ENCODE data around the gene LIPE.
"Not testable (repeated sequence)": the region's sequence is repeated elsewhere in the genome, so short reads cannot be mapped to it uniquely, and the experiment has no call there.

The LIPE gene, protein sequence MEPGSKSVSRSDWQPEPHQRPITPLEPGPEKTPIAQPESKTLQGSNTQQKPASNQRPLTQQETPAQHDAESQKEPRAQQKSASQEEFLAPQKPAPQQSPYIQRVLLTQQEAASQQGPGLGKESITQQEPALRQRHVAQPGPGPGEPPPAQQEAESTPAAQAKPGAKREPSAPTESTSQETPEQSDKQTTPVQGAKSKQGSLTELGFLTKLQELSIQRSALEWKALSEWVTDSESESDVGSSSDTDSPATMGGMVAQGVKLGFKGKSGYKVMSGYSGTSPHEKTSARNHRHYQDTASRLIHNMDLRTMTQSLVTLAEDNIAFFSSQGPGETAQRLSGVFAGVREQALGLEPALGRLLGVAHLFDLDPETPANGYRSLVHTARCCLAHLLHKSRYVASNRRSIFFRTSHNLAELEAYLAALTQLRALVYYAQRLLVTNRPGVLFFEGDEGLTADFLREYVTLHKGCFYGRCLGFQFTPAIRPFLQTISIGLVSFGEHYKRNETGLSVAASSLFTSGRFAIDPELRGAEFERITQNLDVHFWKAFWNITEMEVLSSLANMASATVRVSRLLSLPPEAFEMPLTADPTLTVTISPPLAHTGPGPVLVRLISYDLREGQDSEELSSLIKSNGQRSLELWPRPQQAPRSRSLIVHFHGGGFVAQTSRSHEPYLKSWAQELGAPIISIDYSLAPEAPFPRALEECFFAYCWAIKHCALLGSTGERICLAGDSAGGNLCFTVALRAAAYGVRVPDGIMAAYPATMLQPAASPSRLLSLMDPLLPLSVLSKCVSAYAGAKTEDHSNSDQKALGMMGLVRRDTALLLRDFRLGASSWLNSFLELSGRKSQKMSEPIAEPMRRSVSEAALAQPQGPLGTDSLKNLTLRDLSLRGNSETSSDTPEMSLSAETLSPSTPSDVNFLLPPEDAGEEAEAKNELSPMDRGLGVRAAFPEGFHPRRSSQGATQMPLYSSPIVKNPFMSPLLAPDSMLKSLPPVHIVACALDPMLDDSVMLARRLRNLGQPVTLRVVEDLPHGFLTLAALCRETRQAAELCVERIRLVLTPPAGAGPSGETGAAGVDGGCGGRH

DNA sequence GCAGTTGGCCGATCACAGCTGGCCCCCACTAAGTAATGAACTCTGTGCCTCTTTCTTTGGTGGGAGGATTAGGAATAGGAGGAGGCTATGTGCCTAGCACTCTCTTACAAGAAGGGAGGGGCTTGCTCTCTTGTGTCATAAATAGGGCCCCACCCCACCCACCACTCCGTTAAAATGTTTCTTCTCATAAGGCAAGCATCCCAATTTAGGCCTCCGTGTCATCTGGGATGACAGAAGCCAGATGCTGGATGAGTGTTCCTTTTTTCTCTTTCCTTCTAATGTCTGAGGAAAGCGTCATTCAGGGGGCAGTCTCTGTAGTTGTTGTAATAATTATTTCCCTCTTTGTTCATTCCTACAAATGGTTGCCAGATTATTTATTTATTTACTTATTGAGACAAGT, at the start of gene LIPE:
TSS of gene LIPE (minus strand) at position 76 of the 400 bp plus-strand sequence. CDS start 239 bp downstream, outside the sequence.
- no peak for DNase-seq

DNA sequence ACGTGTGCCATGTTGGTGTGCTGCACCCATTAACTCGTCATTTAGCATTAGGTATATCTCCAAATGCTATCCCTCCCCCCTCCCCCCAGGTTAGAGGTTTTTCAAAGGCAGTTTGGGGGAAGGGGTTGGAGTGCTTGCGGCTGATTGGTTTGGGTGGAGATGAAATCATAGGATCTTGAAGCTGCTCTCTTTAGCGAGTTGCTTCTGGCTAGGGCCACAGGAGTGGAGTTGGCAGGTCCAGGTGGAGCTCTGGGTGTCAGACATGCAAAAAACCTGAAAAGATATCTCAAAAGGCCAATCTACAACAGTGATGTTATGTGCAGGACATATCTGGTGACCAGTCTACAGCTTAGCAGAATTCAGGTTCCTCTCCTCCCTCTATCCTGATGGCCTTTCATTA, 48.2 kb upstream of the LIPE start:
- DNase-seq: no peak

DNA sequence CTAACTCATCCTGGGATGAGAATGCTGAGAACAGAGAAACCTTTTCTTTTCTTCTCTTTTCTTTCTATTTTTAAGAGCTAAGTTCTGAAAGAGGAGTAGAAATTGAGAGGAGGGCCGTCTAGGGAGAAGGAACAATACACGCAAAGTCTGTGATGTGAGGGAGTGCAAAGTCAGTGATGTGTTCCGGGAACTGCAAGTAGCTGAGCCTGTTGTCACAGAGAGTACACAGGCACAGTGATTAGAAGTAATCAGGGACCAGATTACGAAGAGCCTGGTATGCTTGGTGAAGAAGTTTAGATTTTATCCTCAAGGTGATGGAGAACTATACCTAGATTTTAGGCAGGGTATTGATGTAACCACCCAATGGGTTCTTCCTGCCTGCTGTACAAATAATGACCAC, 47.6 kb upstream of the LIPE start:
- no peak for DNase-seq

DNA sequence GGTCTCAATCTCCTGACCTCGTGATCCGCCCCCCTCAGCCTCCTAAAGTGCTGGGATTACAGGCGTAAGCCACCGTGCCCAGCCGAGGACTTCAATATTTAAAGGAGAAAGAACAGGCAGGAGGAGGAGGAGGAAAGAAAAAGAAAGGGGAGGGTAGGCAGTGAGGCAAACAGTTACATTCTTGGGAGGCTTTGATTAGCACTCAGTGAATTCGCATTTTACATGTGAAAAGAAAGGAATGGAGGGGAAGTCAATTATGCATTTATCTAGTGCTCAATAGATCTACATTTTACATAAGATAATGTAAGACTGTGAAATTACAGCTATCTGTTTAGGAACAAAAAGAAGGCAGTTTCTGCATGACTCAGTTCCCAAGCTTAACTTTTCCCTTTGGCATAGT, 46.5 kb upstream of the LIPE start:
- DNase-seq: no peak

DNA sequence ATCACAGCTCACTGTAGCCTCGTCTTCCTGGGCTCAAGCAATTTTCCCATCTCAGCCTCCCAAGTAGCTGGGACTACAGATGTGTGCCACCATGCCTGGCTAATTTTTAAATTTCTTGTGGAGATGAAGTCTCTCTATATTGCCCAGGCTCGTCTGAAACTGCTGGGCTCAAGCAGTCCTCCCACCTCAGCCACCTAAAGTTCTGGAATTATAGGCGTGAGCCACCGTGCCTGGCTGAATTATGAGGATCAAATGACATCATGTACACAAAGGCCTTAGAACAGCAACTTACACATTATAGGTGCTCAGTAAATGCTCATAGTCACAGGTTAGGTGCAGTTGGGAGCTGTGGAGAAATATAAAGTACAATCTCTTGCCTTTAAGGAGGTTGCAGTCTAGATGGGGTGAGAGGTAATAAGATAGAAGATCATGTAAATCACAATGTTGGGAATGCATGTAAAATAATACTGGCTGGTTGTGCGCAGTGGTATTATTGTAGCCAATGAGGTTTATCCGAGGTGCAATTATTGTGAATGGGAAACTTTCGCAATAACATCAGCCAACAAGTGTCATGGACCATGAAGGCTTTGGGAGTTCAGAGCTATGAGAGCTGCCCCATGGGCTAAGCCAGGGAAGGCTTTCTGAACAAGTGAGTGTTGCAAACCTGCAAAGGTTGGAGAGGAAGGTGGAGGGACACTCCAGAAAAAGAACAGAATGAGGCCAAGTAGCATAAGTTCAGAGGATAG, 45.4 kb upstream of the LIPE start:
- no peak for DNase-seq

DNA sequence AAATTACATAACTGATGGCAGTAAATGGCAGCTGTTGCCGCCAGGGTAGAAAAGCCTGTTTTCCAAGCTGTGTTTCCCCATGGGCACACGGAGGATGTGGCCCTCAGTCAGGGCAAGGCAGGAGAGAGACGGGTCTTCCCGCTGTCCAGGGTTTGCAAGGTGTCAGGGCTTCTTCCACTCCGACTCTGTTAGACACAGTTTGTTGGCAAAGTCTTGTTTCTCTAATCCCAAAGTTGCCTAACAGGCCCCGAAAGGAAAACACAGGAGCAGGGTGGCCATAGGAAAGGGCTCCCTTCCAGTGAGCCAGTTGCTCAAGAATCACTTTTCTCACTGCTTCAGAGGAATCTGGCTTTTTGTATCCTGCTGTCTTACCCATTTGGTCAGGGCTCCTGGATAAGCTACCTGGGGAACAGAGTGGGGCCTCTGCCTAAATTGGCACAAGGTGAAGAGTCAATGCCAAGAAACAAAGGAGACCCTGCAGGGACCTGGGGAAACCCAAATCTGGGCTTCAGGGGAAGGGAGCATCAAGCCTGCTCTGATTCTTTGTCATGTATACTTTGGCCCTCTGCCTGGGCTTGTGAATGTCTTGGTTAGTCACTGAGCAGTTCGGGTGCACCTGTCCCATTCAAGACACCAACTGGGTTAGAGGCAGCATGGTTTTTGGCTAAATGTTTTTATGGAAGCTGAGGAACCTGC, 44.5 kb upstream of the LIPE start:
- DNase-seq: no peak

DNA sequence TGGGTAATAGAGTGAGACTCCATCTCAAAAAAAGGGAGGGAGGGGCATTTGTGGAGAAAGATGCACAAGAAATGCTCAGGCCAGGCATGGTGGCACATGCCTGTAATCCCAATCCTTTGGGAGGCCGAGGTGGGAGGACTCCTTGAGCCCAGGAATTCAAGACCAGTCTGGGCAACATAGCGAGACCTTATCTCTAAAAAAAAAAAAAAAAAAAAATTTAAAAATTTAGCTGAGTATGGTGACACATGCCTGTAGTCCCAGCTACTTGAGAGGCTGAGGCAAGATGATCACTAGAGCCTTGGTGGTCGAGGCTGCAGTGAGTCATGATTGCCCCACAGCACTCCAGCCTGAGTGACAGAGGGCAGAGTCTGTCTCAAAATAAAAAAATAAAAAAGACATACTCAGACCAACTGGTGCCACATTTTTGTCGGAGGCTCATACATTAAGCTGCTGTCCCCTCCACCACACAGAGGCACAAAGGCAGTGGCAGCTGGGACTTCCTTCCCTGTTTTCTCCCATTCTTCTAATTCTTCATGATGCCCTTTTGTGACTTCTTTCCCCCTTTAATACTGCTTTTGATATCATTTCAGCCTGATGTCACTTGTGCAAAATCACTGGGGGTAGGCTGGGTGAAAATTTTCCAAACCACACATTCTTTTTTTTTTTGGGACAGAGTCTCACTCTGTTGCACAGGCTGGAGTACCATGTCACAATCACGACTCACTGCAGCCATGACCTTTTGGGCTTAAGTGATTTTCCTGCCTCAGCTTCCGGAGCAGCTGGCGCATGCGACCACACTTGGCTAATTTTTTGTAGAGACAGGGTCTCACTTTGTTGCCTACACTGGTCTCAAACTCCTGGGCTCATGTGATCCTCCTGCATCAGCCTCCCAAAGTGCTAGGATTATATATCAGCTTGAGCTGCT, 42.4 kb upstream of the LIPE start:
- no peak for DNase-seq

DNA sequence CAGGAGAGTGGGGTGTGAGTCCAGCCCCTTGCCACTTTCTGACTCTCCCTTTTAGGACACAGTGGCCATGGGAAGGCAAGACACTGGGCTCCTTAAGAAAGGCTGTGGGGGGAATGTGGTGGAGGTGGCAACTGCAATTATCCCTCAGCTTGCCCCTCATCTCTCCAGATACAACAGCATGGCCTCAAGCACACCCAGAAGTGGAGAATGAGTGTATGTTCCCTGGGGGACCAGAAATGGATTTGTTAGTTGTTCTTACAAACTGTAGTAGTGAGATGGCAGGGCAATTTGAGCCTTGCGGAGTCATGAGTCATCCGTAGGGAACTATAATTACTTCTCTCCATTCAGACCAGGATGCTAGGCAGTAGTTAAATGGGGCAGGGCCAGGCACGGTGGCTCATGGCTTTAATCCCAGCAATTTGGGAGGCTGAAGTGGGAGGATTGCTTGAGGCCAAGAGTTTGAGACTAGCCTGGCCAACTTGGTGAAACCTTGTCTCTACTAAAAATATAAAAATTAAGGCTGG, 41.1 kb upstream of the LIPE start:
- no peak for DNase-seq

DNA sequence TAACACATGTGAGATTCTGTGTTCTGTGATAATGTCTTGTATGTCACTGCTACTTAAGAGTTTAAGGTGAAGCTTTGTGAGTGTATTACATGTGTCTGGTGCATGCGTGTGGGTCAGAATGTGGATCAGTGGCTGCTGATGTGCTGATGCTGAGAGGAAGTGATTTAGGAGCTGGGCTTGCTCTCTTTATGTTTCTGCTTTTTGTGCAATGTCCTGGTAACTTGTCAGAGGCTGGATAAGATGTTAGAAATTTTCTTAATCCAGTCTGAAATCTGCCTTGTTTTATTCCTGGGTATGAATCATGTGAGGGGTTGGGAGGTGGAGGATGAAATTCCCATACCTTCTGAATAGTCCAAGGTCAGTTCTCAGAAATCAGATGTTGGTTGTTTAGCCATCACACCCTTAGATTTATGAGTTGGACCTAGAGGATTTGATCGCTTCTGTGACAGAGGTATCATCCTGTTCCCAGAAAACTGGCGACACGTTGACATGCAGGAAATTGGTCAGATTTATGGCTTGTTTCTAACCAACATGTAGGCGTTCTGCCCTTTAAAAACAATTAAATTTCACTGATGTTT, 40.1 kb upstream of the LIPE start:
- no peak for DNase-seq

DNA sequence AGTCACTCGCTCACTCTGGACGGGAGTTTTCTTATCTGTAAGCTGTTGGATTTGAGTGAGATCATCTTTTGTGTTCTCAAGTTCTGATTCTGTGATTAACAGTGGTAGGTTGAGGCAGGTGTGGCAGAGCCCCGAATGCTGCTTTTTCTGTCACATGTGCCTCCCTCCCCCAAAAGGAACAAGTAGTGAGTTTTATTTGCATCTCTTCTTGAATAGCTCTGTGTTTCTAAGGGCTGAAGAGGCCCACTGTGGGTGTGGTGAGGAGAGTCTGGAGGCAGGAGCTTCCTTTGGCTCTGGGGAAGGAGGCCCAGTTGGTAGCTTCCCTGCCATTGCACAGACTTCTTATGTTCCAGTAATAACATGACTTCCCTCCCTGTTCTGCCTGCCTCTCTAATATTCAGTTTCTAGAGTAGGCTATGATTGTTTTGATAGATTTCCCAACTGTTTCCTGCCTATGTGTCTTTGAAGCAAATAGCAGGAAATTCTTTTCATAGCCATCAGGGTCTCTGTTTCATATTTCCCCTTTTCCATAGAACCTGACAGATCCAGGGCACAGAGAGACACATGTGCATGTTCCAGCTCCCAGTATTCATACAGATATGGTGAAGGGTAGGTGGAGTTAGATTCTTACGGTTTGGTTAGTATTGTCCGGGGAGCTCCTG, 39.5 kb upstream of the LIPE start:
- no peak for DNase-seq

DNA sequence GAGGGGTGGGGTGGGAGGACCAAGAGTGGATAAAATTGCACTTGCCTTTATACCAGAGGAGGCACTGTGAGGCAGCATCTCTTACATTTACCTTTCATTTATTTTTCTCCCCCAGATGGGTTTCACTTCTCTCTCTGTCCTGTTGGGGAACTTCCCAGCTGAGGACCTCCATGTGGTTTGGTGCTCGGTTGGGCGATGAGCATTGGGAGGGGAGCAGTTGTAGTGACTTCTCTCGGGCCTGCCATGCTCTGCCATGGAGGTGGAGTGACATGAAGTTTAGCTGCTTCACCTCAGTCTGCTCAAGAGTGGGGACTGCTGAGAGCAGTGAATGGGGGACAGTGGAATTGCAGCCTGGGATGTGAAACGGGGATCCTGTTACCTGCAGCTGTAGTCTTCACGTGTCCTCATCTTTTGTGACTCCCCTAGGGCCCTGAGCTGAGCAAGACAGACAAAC, 38.7 kb upstream of the LIPE start:
- peak in 1 of 2 donors; percentile 57 for DNase-seq

DNA sequence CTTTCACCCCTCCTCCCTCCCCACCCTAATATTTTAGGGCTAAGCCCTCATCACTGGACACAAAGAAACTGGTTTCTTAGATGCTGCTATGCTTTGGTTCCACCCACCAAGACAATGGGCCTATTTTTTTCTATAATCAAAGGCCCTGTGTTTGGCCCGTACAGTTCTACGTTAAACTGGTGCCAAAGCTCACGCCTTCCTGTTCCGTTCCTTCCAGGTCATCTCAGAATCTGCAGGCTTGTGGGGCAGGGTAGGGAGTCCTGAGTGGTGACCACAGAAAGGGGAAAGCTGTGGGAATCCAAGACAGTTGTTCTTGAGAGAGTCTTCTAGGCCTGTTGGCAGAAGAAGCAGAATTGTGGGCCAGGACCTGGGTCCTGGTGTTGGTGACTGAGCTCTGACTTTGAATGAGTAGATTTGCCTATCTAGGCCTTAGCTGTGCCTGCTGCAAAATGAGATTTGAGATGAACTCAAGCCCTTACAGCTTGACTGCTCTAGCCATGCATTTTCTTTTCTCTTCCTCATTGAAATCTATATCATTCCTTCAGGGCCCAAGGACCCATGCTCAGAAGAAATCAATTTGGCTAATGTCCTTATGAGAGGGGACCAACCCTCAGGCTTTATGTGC, 34.6 kb upstream of the LIPE start:
- no peak for DNase-seq

DNA sequence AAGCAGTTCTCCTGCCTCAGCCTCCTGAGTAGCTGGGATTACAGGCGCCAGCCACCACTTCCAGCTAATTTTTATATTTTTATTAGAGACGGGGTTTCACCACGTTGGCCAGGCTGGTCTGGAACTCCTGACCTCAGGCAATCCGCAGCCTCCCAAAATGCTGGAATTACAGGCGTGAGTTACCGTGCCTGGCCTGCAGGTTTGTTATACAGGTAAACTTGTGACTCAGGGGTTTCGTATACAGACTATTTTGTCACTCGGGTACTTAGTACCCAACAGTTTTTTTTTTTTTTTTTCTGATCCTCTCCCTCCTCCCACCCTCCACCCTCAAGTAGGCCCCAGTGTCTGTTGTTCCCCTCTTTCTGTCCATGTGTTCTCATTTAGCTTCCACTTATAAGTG, 34.0 kb upstream of the LIPE start:
- not testable (repeated sequence) for DNase-seq

DNA sequence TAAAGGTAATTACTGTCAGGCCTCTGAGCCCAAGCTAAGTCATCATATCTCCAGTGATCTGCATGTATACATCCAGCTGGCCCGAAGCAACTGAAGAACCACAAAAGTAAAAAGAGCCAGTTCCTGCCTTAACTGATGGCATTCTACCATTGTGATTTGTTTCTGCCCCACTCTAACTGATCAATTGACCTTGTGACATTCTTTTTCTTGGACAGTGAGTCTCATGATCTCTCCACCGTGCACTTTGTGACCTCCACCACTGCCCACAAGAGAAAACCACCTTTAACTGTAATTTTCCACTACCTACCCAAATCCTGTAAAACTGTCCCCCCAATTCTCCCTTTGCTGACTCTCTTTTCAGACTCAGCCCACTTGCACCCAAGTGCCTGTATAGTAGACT, 32.7 kb upstream of the LIPE start:
- no peak for DNase-seq

DNA sequence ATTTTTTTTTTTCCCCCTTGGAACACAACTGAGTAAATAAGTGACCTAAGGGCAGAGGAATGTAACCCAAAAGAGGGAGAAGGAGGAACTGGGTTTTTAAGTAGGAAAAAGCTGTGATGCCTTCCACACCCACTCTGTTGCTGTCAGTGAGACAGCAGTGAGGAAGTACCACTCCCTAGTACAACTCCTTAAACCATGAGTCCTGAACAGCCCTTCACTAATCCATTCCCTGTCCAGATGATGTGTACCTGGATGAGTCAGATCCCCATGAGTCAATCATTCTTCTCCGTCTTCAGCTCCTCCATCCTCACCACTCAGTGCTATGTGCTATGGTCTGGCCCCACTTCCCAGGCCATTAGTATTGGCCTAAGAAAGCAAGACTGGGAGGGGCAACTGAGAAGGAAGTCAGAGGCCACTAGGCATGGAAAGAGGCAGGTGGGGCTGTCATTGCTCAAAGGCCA, 28.5 kb upstream of the LIPE start:
- DNase-seq: no peak

DNA sequence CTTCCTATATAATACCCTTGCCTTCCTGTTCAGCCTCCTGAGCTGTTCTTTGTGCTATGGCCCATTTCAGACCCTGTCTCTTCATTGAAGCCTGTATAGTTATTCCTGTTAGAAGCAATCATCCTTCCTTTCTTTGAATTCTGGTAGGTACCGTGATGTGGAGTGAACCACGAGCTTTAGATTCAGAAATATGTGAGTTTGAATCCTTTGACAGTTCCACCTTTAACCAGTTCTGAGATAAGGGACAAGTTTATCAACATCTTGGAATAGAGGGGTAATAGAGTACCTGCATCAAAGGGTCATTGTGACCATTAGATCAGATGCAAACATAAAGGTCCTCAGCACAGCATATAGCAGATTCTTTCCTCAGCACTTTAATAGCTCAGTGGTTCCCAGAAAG, 27.9 kb upstream of the LIPE start:
- no peak for DNase-seq

DNA sequence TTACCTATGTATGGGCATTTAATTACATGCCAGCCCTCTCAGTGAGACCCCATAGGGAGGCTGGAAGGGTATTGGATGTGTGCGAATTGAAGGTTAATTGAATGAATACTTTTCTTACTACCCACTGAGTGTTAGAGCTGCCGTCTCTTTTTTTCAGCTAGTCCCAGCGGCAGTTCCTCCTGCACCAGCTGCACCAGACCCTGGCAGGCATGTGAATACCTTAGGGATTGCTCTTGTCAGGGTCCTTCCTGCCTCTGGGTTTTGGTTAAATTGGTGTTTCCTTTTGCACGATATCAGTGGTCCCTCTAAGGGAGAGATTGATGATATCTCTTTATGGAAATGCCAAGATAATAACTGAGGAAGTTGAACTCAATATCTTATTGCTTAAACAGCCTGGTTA, 25.4 kb upstream of the LIPE start:
- no peak for DNase-seq

DNA sequence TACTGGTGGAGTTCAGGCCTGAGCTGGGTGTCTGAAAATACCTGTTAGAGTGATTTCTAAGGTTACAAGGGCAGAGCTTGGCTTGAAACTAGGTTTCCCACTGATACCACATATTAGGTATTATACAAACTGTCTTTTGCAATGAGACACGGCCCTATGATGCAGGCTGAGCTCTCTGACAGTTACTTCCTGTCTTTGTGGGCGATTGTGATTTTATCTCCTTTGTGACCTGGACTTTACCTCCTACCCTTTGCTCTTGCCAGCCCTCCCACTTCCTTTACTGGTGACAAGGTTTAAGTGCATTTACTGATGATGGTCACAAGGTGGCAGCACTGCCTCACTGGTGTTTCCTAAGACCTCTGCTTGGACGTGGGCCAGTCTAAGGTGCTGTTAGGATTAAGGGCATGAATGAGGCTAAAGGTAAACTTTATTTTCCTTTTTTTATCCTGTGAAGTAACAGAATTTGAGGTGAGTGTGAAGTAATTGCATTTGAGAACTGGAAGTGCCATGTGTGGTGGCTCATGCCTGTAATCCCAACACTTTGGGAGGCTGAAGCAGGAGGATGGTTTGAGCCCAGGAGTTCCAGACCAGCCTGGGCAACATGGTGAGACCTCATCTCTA, 23.2 kb upstream of the LIPE start:
- DNase-seq: peak; percentile 89 to 92

DNA sequence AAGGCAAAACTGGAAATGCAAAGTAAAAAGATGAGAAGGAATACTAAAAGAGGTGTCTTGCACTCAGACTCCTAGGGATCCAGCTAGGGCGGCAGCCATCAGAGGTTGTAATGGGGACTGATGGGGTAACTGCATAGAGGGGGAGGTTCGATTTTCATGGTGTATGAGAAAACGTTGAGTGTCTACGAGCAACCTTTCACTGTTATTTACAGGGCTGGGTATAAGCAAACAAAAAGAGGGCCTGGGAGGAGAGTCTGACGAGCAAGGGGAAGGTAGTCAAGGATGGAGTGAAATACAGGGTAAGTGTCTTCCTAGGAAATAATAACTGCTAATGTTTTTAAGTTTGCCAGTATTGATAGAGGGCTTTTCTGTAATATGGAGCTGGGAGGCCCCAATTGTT, 21.1 kb upstream of the LIPE start:
- DNase-seq: not testable (repeated sequence)

All from CD4-positive, alpha-beta T cell treated with Interleukin-4 for 1 hour (primary cell).